ENCODE data around the gene GNAQ.

The GNAQ gene

GRCh38 chr9:78030553-78031443 is 813 bp downstream of the GNAQ start:
- peak; percentile 48 for DNase-seq

DNA sequence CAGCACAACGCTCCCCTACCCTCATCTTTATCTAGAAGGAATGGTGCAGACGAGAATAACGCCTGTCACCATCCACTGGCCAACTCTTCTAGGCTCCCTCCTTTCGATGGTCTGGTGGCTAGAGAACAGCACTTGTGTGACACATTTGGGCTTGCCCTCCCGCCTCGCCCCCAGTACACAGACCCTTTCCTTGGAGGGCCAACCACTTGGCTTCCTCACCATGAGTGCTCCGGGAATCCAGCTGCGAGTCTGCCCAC is 1.4 kb downstream of the GNAQ start:
- DNase-seq, result no peak

- DNase-seq, result peak; percentile 48
These were observed 1.9 kb downstream of the GNAQ start for GRCh38 chr9:78029551-78030295.

GRCh38 chr9:78028926-78029325 is 2.7 kb downstream of the GNAQ start:
- DNase-seq, result no peak

DNA sequence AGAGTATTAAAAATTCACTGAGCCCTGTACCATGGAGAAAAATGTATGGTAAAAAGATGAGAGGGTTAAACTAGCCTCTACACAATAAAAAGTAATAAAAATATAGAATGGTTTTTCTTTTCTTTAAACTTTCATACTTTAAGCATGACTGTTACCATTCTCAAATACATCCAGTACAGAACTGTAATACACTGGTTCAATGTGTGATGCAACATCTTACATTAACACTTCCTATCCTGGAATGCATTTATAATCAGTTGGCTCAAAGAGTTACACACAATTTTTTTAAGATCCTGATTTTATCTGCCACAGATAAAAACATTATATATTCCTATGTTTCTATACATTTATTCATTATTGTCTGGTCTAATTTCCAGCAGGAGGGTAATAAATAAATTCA is 4.7 kb downstream of the GNAQ start:
- DNase-seq, result no peak

GRCh38 chr9:78026416-78026815 is 5.2 kb downstream of the GNAQ start:
- DNase-seq, result no peak

GRCh38 chr9:78025186-78025585 is 6.4 kb downstream of the GNAQ start:
- DNase-seq, result no peak

DNA sequence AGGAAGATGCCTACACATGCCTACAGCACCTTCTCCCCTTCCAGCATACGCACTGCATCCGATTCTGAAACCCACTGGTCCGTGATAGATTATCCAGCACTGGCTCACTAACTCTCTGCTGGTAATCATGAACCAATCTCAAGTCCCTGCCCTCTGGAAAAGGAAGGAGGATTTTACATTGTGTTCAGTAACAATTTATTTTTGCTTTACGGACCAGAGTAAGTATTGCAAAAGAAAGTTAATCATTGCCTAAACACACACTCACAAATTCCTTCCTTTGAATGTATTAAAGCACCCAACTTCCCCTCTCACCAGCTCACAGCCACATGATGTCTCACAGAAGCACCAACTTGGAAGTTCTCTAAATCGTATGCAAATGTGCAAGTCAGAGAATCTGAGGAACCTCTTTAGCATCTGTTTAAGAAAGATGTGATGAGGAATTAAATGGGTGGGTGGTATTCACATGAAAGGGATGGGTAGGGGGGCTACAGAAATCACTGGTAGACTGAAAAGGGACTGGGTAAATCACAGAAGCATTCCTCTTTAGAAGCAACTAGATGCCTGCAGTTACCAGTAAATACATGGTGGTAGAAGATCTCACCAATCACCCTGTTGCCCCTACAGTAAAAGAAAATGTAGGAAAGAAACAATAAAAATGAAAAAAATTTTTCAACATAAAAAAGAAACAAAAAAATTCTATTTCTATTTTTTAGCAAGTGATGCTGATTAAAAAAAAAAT is 8.4 kb downstream of the GNAQ start:
- DNase-seq, result peak; percentile 94

- no peak for DNase-seq
These were observed 9.9 kb downstream of the GNAQ start for GRCh38 chr9:78021697-78022096.

GRCh38 chr9:78017190-78017693 is 14.4 kb downstream of the GNAQ start:
- no peak for DNase-seq

DNA sequence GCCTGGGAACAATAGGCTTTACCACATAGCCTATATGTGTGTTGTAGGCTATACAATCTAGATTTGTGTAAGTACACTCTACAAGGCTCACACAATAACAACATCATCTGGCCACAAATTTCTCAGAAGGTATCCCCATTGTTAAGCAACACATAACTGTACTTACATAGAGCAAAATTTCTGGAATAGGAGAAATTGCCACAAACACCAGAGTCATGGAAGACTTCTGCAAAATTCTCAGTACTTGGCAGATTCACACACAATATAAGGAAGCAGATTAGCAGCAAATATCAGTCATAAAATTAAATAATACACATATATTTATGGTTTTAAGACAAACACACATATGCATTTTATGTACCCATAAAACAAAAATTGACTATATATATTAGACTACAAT is 16.4 kb downstream of the GNAQ start:
- peak; percentile 59 for DNase-seq

GRCh38 chr9:78014776-78015175 is 16.8 kb downstream of the GNAQ start:
- no peak for DNase-seq

- no peak for DNase-seq
These were observed 17.7 kb downstream of the GNAQ start for GRCh38 chr9:78013934-78014333.

DNA sequence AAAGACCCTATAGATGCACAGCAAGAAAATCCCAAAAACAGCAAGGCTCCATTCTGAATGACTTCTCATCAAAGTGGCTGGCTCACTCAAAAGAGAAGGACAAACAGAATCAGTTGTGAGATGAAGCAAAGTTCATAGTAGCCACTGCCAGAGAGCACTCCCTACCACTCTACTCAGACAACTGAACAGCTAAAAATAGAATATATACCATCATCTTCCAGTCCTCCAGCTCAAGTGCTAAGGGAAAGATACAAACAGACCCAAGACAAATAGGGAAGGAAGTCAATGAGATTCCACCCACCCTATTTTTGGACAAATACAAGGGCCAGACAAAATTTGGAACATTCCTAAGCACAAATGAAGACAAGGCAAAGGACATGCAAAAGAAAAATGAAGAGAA is 20.6 kb downstream of the GNAQ start:
- peak; percentile 35 for DNase-seq

GRCh38 chr9:78010445-78010844 is 21.2 kb downstream of the GNAQ start:
- DNase-seq, result no peak

- no peak for DNase-seq
These were observed 22.4 kb downstream of the GNAQ start for GRCh38 chr9:78009186-78009585.

DNA sequence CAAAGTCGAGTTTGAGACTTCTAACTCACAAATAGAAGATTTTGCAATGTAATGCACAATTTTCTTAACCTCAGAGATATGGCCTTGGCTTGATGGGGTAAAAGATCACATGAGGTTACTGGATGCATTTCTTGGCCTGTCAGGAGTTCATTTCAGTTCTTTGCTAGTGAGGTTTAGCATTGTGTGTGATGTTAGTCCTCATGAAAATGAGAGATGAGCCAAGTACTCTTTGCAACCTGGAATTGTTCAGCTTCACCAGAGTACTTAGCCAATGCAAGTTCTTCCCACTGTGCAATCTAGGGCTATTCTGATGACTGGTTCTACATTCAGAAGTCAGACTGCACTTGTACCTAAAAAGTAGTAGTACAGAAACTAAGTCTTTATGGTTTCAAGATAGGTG is 24.9 kb downstream of the GNAQ start:
- peak; percentile 45 for DNase-seq

DNA sequence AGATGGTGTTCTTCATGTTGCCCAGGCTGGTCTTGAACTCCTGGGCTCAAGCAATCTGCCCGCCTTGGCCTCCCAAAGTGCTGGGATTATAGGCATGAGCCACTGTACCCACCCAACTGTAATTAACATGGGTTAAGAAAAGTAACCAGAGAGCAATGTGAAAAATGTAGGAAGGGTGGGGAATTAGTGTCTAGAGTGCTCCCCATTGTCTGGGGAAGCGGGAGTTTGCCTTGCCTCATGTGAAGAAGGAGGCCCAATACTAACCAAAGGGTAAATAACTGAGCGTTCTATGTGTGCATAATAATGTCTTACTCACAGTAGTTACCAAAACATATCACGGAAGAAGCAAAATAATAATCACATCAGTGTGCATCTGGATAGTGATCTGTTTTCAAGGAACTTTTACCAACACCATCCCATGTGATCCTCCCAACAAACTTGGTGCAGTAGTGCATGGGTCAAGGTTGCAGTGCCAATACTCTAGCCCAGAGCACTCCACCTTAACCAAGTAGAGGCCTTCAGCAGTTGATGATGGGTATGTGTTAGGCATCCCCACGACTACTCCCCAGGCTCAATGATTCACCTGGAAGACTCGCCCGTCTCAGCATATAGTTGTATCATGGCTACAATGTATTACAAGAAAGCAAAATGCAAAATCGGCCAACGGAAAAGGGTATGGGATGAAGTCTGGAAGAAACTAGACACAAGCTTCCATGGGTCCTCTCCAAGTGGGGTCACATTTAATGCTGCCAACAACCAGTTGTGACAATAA is 26.2 kb downstream of the GNAQ start:
- no peak for DNase-seq

DNA sequence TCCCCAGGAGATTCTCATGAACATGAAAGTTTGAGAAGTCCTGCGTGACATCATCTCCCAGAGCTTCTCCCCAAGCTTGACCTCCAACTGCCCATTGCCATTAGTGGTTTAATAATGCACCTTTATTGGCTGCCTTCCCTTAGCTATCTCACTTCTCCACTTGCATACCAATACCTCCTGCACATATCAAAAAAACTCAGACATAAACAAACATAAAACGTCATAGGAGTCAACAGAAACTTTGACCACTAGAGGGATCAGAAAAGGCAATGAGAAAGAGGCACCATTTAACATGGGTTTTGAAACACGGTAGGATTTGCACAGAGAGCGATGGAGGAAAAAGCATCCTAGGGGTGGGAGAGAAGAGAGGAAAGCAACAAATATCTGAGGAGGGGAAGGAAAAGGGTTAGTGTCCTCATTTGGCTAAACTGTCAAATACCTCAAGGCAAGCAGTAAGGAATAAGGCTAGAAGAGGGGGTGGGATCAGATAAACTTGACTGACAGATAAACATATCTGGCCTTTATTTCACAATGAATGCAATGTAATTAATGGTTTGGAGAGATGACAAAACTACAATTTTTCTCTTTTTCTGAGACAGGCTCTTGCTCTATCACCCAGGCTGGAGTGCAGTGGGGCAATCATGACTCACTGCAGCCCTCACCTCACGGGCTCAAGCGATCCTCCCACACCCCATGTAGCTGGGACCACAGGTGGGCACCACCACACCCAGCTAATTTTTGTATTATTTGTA is 27.0 kb downstream of the GNAQ start:
- no peak for DNase-seq

DNA sequence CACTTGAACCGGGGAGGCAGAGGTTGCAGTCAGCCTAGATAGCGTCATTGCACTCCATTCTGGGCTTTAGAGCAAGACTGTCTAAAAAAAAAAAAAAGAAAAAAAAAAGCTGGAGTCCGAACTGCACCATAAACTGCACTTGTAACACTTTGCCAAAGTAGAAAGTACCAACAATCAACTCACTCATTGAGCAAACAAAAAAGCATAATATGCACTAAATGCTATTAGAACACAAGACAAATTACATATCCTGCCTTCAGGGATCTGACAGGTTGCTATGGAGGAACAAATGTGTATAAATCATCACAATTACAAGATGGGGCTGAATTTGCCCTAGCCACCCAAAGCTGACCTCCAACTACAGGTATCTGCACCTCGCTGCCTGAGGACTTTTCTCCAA is 27.9 kb downstream of the GNAQ start:
- DNase-seq, result no peak

DNA sequence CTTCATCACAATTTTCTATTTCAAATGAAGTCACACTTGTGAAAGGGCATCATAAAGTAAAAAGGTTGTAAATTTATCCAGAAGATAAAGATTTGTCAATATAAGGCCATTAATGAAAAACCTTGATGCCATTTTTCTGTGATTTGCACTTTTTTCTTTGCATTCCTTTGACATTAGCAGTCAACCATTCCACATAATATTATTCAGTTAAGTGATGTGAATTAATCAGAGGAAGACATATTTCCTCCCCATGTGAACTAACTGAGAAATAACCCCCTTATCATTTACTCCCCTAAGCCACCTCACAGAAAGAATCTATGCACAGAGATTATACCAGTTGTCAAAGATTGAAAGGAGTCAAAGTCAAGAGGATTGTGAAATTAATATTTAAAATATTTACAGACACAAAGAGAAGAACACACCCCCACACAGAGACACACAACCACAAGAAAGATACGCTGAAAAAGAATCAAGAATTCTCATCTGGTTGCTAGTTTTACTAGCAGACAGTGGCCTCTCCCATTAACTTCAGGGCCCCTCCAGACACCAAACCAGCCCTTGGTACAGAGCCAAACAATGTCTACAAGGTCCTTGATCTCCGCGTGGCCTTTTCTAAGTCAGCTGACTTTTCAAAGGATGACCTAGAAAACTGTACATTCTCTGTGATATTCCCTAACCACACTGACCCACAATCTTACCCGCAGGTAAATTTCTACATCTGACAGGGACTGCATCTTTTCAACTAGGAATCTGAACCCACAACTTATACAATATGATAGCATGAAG is 29.5 kb downstream of the GNAQ start:
- DNase-seq, result no peak

Data from suppressor macrophage treated with lipopolysaccharide for 4 hours (primary cell).